OCI-LY1 (cell line): ENCODE data around the gene GTPBP10.

Experiments
- EZH2 ChIP-seq: fragments of 200-600 bp; sonication (generic), shearing (Covaris generic); IDR thresholded peaks from 2 replicates; pipeline ENCODE4 v1.8.0; 2017; ENCODE audit warnings: borderline replicate concordance, mixed run types, mild to moderate bottlenecking, antibody characterized with exemption, low read length, moderate library complexity, mixed read lengths
- TF ChIP-seq, protein P1 (sequence below): fragments of 200-600 bp; sonication (generic), shearing (Covaris generic); IDR thresholded peaks from 2 replicates; pipeline ENCODE4 v1.5.1; 2017; ENCODE audit warnings: mild to moderate bottlenecking, antibody characterized with exemption, low read length, moderate library complexity, mixed read lengths

DNA sequence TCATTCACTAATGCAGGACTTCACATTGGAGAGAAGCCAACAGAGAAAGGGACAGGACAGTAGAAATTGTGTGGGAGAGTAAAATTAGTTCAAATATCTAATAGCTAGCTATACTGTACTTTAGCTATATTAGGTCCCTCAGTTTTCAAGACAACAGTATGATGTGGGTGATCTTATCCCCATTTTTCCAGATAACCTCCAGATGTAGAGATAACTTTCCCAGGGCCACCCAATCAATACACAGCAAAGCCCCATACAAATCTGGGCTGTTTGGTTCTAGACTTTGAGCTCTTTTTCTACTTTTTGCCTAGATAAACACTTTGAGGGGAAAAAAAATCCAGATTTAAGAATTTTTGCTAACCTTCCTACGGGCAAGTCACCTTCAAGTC, 56.3 kb downstream of the GTPBP10 start:
- TF ChIP-seq, protein P1, sequence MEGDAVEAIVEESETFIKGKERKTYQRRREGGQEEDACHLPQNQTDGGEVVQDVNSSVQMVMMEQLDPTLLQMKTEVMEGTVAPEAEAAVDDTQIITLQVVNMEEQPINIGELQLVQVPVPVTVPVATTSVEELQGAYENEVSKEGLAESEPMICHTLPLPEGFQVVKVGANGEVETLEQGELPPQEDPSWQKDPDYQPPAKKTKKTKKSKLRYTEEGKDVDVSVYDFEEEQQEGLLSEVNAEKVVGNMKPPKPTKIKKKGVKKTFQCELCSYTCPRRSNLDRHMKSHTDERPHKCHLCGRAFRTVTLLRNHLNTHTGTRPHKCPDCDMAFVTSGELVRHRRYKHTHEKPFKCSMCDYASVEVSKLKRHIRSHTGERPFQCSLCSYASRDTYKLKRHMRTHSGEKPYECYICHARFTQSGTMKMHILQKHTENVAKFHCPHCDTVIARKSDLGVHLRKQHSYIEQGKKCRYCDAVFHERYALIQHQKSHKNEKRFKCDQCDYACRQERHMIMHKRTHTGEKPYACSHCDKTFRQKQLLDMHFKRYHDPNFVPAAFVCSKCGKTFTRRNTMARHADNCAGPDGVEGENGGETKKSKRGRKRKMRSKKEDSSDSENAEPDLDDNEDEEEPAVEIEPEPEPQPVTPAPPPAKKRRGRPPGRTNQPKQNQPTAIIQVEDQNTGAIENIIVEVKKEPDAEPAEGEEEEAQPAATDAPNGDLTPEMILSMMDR: no peak
- no peak for TF ChIP-seq EZH2
